Stimulated activated CD4-positive, alpha-beta T cell treated with anti-CD3 and anti-CD28 coated beads, Interleukin-1b, Interleukin-23, amount 100 ng/mL, for 1 hour (primary cell): ENCODE data around the gene ADAMTSL1.

Source experiments
- DNase-seq, 2 donors: peaks; one replicate each; pipeline ENCODE4 v3.0.0-alpha.2; 2020; ENCODE audit warnings: low read depth in 2 of 2

Gene ADAMTSL1

DNA sequence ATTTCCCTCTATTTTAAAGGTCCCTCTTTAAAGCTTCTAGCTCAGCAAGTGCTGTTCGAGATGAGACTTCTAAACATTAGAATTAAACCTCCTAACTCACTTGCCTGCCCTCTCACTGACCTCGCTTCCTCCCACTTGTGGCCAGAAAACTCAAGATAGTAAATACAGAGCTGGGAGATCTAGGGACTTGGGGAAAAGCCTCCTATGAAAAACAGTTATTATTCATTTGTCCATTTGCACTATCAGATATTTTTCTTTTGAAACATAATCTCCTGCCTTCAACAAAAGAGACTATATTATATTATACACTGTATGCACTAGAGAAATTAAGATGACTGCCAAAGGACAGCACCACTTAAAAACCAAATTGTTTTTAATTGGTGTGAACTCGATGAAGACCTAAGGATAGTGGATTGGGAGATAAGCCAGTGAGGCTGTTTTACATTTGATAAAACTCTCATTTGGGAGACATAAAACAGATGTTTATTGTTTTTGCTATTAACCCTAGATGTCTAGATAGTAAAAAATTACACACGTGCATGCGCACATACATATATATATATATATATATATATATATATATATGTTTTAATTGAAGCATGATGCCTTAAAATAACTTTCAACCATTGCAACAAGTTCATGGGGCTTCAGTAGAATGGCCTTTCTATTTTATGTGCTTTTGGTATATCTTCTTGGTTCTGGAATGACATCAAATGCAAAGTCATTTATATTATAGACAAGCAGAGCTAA lies 229.4 kb downstream of the ADAMTSL1 start:
- DNase-seq: no peak

DNA sequence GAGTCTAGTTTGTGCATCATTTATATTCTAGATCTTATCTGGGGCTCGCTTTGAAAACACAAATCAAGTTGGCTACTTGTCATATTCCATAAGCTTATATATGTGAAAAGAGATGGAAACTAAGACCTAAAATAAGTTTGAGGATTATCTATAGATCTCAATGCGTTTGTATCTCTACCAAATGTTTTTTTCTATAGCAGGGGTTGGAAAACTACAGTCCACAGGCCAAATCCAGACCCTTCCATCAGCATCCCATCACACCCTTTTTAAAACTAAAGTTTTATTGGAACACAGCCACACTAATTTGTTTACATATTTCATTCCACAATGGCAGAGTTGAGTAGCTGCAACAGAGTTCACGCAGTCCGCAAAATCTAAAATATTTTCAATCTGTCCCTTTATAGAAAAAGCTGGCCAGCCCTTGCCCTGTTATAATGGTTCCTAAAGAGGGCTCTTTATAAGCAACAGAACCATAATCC lies 230.0 kb downstream of the ADAMTSL1 start:
- DNase-seq: no peak

DNA sequence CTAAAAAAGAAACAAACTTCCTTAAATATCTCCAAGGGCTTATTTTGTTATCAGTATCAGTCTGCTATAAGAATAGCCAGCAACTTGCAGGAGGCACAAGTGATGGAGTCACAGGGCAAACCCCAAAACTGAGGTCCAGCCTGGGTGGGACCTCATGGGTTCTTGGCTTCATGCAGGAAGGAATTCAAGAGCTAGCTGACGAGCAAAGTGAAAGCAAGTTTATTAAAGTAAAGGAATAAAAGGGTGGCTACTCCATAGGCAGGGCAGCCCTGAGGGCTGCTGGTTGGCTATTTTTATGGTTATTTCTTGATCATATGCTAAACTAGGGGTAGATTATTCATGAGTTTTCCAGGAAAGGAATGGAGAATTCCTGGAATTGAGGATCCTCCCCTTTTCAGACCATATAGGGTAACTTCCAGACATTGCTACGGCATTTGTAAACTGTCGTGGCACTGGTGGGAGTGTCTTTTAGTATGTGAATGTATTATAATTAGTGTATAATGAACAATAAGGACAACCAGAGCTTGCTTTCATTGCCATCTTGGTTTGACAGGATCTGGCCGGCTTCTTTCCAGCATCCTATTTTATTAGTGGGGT lies 231.9 kb downstream of the ADAMTSL1 start:
- DNase-seq: no peak

DNA sequence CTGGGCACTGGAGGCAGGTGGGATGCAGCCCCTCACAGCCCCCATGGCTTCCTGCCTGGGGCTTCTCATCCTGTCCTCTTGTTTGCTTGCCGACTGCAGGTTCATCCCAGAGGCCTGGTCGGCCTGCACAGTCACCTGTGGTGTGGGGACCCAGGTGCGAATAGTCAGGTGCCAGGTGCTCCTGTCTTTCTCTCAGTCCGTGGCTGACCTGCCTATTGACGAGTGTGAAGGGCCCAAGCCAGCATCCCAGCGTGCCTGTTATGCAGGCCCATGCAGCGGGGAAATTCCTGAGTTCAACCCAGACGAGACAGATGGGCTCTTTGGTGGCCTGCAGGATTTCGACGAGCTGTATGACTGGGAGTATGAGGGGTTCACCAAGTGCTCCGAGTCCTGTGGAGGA lies 232.7 kb downstream of the ADAMTSL1 start:
- DNase-seq: no peak

DNA sequence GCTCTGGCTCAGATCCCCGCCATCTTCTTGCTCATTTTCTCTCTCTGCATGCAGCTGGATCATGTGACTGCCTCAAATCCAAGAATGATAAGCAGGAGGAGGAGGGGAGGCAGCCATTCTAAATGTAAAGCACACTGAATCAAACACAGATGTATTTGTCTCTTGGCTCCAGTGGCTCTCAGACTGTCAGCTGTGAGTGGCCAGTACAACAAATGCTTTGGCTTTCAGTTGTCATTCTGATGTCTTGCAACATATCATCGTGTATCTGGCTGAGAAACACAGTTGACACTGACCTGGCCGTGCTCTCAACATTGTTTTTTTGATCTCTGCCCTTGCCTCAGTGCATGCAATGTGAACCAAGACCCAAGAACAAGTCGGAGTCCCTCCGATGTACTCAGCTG lies 233.1 kb downstream of the ADAMTSL1 start:
- no peak for DNase-seq

DNA sequence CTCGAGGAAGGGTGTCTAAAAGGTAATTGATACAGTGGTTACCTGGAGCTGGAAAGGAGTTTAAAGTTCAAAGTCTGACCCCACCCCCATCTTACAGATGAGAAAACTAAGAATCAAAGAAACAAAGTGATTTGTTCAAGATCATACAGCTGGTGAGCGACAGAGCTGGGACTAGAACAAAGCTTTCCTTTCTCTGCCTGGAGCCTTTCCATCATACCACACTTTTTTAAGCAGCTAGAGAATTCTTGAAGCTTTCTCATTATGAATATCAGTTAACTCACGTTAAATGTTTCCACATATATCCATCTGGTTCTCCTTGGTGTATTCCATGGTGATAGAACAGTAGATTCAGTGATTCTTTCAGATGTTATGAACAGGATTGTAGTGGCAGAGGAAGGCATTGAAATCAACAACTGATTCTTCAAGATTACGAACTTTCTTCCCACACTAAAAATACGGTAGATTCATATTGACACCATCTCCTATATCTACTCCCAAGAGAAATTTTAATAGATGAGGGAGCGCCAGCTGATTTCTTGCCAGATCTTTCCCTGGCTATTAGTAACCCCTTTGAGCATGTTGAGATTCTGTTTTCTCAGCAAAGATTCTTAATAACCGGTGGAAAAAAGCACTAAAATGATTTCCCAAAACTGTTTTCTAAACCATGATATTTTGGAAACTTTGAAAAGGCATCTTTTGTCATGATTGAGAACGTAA lies 233.7 kb downstream of the ADAMTSL1 start:
- DNase-seq: no peak

DNA sequence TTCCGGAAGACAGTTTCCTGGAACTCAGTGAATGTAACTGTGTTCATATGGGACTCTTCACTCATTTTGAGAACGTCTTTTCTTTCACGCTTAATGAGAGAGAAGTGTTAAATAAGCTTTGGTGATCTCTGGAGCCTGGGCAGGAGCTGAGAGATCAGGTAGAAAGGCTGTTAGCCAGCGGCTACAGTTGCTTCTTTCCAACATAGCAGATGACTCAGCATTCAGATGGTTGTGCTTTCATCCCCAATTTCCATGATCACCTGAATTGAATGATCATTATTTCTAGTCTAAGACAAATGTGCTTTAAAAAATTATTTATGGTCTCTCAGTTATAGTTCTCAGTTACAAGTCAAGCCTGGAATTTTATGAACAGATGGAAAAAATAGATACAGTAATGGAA lies 234.5 kb downstream of the ADAMTSL1 start:
- no peak for DNase-seq

DNA sequence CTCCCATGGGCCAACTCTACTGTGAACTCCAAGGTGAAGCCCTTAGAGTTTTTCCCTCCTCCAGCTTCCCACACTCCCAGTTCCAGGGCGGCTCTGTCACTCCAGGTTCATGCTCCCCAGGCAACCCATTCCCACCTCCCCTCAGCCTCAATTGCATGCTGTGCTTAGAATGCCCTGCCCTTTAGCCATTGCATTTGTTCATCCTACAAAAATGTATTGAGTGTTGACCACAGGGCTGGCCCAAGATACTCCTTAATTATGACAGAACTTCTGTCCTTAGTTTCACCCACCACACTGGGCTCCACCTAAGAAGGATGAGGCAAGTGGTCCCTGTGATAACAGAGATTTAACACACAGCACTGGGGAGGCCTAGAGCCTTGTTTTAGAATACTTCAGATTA lies 236.1 kb downstream of the ADAMTSL1 start:
- DNase-seq: no peak

DNA sequence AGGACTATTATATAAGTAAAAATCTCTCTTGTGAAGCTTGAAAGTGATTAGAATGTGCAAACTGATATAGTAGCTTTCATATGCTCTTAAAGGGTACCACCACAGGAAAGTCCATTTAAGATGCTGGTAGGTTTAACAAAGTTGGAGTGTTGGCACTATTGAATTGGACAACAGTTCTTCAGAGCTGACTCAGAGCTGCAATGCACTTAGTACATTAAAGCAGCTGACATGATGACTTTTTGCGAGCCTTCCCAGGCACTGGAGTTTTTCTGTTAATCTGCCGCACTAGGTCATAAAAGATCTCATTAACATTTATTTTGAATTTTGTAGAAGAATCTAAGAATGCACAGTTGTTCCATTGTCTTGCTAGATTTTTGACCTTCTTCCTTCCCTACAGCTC lies 243.8 kb downstream of the ADAMTSL1 start:
- no peak for DNase-seq

DNA sequence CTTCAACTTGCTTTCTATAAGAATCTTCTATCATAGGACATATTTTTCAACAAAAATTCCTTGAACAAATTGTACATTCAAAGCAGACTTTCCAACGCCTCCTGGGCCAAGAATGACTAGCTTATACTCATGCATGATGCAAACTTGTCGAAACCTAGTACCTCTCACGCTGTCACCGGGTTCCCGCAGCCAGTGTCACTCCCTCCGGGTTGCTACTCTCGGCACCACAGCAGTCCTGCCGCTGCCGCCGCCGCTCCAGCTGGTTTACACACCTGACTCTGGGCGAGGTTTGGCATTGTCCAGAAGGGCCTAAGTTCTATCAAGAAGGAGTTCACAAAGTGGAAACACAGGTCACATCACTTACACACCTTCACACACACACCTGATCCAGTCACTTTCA lies 244.4 kb downstream of the ADAMTSL1 start:
- no peak for DNase-seq

DNA sequence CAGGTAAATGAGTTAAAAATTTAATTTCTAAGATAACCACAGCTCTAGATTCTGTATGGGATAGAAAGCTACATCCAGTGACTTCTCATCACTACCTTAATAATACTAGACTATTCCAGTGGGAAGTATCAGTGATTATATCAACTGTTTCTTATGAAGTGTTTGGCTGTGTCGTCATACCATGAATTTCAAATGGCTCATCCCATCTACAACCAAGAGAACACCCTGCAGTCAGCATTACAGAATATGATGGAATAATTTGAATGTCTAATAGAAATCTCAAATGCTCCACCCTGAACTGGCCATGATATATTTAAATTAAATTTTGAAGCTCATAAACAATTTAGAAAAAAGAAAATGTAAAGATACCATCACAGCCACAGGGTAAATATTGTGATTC lies 245.0 kb downstream of the ADAMTSL1 start:
- DNase-seq: no peak

DNA sequence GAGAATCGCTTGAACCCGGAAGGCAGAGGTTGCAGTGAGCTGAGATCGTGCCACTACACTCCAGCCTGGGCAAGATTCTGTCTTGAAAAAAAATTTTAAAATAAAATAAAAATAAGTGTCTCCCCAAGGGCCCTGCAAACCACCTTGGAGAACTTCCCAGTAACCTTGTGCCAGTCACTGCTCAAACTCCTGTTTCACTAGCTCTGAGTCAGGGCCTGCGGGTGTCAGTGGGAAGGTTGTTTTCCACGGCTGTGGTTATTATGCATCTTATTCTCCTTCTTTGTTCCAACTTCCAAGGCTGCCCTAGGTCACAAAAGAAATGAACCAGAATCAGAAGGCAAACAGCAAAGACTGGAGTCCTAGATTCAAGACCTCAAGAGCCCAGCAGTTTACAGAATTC lies 246.7 kb downstream of the ADAMTSL1 start:
- no peak for DNase-seq

DNA sequence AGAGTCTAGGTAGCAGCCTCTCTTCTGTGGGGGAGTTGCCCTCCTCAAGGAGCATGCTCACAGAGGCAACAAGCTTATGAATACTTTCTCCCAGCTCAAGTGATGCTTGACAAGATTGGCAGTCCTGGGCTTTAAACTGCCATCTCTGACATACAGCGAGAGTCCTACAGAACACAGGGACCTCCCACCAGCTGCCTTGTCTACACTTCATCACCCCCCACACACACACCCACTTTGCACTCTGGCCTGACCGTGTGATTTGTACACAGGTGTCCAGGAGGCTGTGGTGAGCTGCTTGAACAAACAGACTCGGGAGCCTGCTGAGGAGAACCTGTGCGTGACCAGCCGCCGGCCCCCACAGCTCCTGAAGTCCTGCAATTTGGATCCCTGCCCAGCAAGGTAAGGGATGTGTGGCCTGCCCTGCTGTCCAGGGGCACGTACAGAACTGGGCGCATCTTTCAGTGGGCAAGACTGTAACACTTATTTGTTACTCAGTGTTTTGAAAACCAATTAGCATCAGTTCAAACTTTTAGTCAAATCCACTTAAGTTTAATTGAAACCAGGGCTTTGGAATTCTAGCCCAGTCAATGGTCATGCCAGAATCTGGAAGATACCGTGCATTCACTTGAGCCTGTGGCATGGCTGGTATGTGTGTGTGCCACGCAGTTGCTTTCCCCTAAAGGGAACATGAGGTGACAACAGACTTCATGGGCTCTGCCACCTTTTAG lies 247.5 kb downstream of the ADAMTSL1 start:
- DNase-seq: no peak

DNA sequence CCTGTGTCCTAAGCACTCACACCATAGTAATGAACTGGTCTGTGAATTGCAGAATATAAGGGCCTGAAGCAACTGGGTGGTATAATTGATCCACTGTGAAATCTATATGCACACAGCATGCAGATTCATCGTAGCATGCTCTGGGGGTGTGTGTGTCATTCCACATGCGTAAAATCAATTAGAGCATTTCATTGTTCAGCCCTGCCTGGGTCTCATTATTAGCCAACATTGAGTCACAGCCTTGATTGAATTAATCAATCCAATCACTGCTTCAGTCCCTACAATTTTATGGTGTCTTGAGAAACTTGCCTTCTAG lies 248.0 kb downstream of the ADAMTSL1 start:
- DNase-seq: no peak

DNA sequence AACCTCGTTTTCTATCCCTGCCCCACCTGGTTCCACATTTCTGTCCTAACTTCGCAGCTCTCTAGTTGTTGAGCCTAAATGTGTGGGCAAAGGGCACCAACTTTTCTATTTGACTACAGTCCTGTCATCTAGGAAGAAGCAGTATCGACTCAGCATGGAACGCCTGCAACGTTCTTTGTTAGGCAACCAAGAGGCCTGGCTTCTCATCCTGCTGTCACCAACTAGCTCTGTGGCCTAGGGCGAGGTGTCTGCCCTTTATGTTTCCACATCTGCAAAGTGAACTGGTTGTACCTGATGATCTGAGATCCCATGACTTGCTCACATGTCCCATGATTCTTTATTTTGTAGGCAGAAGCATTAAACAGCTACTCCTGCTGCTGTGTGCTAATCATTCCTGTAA lies 248.9 kb downstream of the ADAMTSL1 start:
- DNase-seq: no peak

DNA sequence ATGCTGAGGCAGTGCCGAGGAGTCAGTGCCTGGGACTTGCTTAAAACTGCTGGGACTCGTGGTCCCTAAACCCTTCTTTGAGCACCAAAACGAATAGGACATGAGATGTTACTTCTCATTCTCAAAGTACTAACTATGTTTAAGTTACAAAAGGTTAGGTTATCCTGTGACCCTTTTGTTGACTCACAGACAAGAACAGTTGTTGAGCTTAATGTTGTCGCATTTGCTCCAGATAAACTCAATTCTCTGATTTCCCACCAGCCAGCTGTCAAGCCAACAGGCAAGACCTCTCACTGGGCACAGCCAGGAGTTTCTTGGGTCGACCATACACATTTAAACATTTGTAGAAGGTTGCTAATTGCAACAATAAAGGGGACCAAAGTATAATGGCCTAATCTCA lies 249.4 kb downstream of the ADAMTSL1 start:
- DNase-seq: no peak

DNA sequence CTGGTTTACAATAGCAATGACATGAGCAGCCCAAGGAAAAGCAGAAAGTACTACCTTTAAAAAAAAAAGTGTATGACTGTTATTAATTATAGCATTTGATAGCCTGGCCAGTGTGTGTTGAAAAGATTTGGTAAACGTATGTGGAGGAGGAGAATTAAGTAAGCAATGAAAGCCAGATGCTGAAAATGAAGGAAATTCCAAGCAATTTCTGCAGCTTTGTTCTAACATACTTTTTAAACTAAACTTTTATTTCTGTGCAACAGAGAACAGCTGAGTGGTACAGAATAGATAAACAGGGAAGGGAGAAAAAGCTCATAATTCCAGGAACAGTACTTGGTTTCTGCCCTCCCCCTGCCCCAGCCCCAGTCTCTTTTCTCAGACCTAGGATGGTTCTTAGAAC lies 252.6 kb downstream of the ADAMTSL1 start:
- DNase-seq: no peak

DNA sequence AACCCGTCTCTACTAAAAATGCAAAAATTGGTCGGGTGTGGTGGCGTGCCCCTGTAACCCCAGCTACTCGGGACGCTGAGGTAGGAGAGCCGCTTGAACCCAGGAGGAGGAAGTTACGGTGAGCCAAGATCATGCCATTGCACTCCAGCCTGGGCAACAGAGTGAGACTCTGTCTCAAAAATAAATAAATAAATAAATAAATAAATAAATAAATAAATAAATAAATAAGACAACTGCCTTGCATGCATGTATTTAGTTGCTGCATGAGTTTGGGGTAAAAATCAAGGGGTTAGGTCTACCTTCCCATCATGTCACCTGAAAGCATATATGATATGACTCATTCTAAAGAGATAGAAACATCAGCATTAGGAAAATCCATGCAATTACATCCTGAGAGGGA lies 254.0 kb downstream of the ADAMTSL1 start:
- DNase-seq: no peak

DNA sequence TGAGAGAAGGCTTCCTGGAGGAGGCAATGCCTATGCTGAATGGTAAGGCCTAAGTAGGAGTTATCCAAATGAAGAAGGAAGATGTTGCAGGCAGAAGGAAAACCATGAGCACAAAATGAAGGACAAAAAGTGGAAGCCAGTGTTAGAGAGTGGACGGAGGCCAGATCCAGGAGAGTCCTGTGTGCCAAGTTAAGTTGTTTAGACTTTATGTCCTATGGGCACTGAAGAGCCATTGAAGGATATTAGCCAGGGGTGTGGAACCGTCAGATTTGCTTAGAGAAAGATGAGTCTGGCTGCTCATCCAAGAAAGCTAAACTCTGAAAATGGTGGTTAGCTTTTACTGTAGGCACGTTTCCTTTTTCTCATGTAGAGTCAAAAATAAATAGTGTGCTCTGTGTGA lies 254.7 kb downstream of the ADAMTSL1 start:
- DNase-seq: no peak

DNA sequence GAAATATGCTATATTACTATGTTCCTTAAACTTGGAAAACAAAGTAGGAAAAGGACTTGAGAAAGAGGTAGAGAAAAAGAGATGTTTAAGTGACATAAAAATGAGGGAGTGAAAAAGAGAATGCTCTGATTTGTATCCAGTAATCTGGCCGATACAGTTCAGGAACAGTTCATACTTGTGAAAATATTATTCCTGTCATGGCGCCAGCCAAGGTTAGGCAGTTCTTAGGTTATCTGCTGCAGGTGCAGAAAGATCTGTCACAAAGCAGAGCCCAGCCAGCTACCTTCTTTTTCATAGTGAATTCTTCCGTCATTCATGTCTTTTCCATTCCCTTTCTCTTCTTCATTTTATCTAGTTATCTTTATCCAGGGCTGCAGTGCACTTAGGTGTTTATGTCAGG lies 256.3 kb downstream of the ADAMTSL1 start:
- DNase-seq: no peak

DNA sequence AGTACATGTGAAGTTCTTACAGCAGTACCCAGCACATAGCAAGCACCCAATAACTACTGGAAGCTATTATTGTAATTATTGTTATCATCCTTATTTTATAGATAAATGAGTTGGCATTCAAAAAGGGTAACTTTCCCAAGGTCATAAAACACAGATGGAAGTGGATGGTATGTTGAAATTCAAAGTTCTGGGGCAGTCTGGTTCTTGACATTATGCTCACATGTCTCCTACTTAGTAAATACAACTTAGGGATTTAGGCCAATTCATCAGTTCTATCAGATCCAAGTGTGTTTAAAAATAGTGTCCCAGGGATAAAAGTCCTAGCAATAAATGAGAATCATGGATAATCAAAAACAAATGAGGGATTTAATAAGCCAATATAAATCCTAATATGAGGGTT lies 265.2 kb downstream of the ADAMTSL1 start:
- DNase-seq: no peak

DNA sequence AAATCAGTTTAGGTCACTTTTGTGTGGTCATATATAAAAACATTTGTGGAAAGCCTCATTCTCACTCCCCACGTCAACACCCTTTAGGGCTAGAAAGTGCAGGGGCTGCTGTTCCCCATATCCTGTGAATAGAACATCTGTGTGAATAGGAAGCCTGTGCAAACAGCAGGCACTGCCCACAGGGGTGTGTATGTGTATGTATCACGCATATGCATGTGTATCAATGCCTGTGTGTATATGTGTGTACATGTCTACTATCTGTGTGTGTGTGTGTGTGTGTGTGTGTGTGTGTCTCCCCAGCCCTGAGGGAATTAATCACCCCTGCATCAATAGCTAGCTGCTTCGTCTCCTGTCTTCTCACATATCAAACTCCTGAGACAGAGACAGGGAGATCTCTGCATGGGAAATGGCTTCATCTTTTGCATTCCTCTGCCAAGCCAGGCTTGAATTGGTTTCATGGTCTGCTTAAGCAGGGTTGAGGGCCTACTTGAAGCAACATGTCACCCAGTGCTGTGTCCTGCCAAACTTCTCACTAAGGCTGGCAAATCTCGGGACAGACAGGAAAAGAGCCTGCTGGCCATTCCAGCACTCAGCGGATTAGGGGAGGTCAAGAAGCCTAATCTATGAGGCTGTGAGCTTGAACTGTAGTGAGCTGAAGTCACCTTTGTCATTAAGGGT lies 265.8 kb downstream of the ADAMTSL1 start:
- DNase-seq: no peak
